GM21717 (cell line): ENCODE data around the gene SCTR.

ENCODE experiments used
- ATAC-seq: cut with Tn5 transposase; IDR thresholded peaks from one replicate; pipeline ENCODE4 v1.9.1; 2021; ENCODE audit warnings: mild to moderate bottlenecking, moderate library complexity; ENCODE audit not compliant: unreplicated experiment

SCTR gene

GRCh38 chr2:119475857-119476244 is 48.4 kb downstream of the SCTR start:
- ATAC-seq: no peak

- no peak for ATAC-seq
Measured at GRCh38 chr2:119475225-119475856, 48.9 kb downstream of the SCTR start.

GRCh38 chr2:119474371-119475224 is 49.7 kb downstream of the SCTR start:
- no peak for ATAC-seq

GRCh38 chr2:119473621-119474370 is 50.5 kb downstream of the SCTR start:
- ATAC-seq: no peak

- ATAC-seq: no peak
Measured at GRCh38 chr2:119472749-119473148, 51.5 kb downstream of the SCTR start.

GRCh38 chr2:119469661-119470297 is 54.5 kb downstream of the SCTR start:
- no peak for ATAC-seq

- ATAC-seq: no peak
Measured at GRCh38 chr2:119469131-119469530, 55.2 kb downstream of the SCTR start.

- ATAC-seq: peak; percentile 49
Measured at GRCh38 chr2:119468154-119468955, 55.9 kb downstream of the SCTR start.

GRCh38 chr2:119466373-119466772 is 57.9 kb downstream of the SCTR start:
- no peak for ATAC-seq

- ATAC-seq: no peak
Measured at GRCh38 chr2:119465687-119466086, 58.6 kb downstream of the SCTR start.

- no peak for ATAC-seq
Measured at GRCh38 chr2:119464981-119465380, 59.3 kb downstream of the SCTR start.

- ATAC-seq: no peak
Measured at GRCh38 chr2:119463990-119464389, 60.3 kb downstream of the SCTR start.

- ATAC-seq: no peak
Measured at GRCh38 chr2:119463136-119463535, 61.1 kb downstream of the SCTR start.

GRCh38 chr2:119462574-119462973 is 61.7 kb downstream of the SCTR start:
- no peak for ATAC-seq

GRCh38 chr2:119461811-119462210 is 62.5 kb downstream of the SCTR start:
- ATAC-seq: no peak

- ATAC-seq: no peak
Measured at GRCh38 chr2:119460076-119460475, 64.2 kb downstream of the SCTR start.

GRCh38 chr2:119455066-119455718 is 69.1 kb downstream of the SCTR start:
- no peak for ATAC-seq

- no peak for ATAC-seq
Measured at GRCh38 chr2:119453972-119454593, 70.2 kb downstream of the SCTR start.

GRCh38 chr2:119451336-119452050 is 72.8 kb downstream of the SCTR start:
- ATAC-seq: no peak
